ENCODE results near the gene FCMR.
"Not testable (repeated sequence)": the region's sequence is repeated elsewhere in the genome, so short reads cannot be mapped to it uniquely, and the experiment has no call there.

Gene FCMR

DNA sequence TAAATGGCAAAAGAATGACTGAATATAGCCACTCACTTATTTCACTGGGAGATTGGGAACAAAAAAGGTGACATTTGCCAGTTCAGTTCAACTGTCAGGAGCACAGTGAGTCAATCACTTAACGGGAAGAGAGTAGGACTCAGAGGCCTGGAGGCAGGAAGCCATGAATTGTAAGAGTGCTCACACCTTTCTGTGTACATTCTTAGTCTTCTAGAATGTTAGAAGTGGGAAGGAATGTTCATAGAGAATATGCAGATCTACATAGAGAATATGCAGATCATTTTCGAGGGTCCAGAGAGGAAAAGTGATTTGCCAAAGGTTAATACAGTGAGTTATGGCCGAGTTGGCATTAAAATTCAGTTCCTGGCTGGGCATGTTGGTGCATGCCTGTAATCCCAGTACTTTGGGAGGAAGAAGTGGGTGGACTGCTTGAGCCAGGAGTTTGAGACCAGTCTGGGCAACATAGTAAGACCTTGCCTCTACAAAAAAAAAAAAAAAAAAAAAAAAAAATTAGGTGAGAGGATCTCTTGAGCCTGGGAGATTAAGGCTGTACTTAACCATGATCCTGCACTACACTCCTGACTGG, 48.0 kb downstream of the FCMR start:
- DNase-seq (ENCODE audit: low read depth, low spot score): no peak

DNA sequence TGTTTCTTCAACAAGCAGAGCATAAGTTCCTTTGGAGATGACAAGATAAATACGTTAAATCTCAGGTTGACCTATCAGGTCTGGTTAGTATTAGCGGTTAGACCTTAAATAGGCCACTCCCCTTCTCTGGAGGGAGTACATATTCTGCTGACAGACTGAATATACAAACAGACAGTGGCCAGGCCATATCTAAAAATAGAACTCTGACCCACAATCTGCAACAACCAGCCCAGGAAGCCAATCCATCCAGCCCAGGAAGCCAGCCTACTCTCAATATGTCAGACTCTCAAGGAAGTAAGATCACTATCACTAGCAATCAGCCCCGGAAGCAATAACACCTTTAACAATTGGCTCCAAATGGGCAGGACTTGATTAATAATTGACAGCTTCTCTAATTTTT, 49.6 kb downstream of the FCMR start:
- no peak for DNase-seq (ENCODE audit: low read depth, low spot score)

DNA sequence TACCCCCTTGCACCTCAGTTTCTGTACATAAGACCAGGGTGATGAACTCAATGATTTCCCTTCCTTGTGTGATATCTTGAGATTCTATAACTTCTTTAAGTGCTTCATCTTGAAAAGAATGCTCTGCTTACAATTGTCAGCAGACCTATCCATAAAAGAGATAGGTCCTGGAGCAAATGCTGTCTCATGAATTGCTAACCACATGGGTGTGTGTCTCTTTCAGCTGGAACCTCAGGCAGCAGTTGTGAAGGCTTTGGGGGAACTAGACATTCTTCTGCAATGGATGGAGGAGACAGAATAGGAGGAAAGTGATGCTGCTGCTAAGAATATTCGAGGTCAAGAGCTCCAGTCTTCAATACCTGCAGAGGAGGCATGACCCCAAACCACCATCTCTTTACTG, 53.5 kb downstream of the FCMR start:
- DNase-seq (ENCODE audit: low read depth, low spot score): no peak

GRCh38 chr1:206867716-206868115, 54.0 kb downstream of the FCMR start:
- no peak for DNase-seq (ENCODE audit: low read depth, low spot score)

GRCh38 chr1:206867239-206867638, 54.5 kb downstream of the FCMR start:
- no peak for DNase-seq (ENCODE audit: low read depth, low spot score)

DNA sequence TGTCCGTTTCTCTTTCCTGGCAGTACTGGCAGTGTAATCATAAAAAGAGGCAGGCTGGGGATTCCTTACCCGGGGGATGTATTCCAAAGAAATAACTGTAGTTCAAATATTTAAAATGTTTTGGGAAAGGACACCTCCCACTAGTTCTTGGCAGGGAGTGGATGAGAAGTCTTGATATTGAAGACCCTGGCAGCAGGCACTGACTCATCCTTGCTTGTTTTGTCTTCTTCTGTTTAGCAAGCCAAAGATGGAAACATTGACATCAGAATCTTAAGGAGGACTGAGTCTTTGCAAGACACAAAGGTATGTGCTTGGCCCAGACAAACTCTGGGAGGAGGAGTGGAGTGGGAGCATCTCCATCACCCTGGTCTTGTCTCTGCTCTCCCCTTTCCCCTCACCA, 55.7 kb downstream of the FCMR start:
- no peak for DNase-seq (ENCODE audit: low read depth, low spot score)

DNA sequence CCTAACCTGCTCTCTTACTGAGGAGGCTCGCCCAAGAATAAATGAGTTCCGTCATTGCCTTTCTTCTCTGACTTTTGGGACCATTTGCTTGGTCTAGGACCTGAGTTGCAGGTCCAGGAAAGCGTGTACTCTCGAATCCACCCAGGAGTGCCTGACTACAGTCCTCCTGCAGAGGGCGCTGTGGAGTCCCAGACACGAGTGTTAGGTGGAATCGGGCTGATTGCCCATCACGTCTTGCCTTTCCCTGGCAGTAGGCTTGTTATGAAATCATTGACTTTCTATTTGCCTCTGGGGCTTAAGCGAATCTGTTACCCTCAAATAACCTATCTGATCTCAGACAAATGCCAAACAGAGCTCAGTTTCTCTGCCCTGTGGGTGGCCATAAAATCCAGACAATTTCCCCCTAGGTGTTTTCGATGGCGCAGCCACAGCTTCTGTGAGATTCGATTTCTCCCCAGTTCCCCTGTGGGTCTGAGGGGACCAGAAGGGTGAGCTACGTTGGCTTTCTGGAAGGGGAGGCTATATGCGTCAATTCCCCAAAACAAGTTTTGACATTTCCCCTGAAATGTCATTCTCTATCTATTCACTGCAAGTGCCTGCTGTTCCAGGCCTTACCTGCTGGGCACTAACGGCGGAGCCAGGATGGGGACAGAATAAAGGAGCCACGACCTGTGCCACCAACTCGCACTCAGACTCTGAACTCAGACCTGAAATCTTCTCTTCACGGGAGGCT, 56.6 kb downstream of the FCMR start, which contains the start of gene IL20:
IL20 (plus strand) TSS at position 685 of the 733 bp plus-strand sequence. CDS start 230 bp downstream, outside the sequence.
- peak; percentile 29 for DNase-seq (ENCODE audit: low read depth, low spot score)

DNA sequence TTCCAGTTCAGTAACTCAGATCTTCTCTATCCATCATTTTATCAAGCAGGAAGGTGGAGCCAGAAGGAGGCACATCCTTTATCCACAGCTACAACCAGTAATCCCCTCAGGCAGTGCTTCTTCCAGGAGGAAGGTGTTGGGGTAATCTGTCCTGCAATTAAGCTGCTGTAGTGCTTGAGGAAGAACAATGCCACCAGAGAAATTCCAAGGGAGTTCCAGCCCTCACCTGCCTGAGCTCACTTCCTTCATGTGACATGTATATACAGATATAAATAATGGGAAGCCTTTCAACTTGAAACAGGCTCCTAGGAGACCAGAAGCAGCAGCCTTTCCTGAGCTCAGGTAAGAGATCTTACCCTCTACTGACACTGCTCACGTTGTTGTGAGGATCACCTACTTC, 58.5 kb downstream of the FCMR start:
- DNase-seq (ENCODE audit: low read depth, low spot score): no peak

DNA sequence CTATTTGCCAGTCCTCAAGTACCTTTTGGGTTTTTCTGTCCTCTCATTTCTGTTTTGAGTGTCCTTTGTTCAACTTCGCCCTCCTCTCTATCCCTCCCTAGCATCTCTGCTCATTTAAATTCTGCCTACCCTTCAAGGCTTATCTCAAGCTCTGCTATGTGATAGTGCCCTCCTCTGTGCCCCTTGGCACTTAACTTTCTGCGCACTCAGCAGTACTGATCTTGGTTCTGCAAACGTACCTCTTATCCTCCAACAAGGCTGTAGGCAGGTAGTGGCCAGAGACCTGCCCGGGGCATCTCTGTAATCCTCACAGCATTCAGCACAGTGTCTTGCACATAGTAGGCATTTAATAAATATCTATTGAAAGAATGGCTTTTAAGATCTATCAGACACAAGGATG, 61.6 kb downstream of the FCMR start:
- no peak for DNase-seq (ENCODE audit: low read depth, low spot score)

GRCh38 chr1:206859082-206859521, 62.6 kb downstream of the FCMR start:
- no peak for DNase-seq (ENCODE audit: low read depth, low spot score)

DNA sequence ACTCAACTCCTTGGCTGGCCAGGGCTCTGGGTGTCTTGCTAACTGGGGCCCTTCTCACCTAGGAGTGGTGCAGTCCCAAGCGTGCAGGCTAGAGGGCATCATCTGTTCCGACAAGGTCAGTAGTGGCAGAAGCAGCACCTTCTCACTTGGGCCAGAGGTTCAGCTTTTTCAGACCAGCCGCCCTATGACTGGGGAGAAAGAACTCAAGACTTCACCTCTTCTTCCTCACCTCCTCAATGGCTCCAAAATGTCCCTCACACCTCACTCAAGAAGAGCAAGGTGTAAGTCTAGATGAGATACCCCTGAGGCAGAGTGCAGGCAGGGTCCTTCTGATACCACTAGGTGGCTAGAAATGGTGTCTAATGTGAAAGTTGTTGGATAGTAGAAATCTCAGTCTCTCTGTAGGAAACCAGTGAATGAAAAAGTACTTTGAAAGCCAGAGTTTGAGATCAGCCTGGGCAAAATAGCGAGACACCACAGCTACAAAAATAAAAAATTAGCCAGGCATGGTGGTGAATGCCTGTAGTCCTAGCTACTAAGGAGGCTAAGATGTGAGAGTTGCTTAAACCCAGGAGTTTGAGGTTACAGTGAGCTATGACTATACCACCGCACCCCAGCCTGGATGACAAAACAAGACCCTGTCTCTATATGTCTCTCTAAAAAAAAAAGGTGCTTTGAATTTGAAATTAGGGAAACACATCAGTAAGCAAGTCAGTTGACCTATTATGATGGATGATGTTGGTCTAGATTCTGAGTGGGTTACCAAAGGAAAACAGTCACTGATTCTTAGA, 64.9 kb downstream of the FCMR start:
- no peak for DNase-seq (ENCODE audit: low read depth, low spot score)

- DNase-seq (ENCODE audit: low read depth, low spot score): no peak
Measured at GRCh38 chr1:206855859-206856258, 65.9 kb downstream of the FCMR start.

DNA sequence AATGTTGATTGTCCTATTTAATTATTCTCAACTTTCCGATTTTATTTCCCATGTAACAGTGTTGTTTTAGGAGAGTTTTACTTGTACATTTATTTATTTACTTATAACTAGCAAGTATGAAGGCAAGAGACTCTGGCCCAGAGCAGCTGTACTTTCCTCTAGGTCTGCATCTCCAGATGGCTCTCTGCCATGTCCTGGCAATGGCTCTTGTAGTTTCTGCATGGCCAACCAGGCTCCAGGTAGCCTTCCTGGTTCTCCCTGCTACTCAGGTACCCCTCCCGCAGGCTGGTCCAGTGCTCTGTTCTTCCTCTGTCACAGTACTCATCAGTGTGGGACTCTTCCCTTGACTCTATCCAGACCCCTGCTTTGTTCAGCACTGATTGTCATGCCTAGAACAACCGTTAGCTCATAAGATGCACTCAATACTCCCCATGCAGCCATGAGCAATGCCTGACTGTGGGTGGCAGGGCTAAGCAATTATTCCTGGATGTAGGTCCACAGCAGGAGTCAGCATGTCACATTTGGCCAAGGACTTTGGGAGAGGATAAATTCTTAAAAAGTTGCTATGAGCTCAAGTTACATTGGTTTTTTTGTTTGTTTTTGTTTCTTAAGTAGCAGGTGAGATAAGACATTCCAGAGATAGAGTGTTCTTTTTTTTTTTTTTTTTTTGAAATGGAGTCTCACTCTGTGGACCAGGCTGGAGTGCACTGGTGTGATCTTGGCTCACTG, 67.2 kb downstream of the FCMR start:
- DNase-seq (ENCODE audit: low read depth, low spot score): no peak

DNA sequence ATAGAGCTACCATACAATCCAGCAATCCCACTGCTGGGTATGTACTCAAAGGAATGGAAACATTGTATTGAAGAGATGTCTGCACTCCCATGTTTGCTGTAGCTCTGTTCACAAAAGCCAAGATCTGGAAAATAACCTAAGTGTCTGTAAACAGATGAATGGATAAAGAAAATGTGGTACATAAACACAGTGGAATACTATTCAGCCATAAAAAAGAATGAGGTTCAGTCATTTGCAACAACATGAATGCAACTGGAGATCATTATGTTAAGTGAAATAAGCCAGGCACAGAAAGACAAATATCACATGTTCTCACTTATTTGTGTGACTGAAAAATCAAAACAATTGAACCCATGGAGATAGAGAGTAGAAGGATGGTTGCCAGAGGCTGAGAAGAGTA, 68.0 kb downstream of the FCMR start:
- not testable (repeated sequence) for DNase-seq (ENCODE audit: low read depth, low spot score)
